ENCODE data around the gene JMJD4.

GRCh38 chr1:227709451-227709850, 25.7 kb downstream of the JMJD4 start:
- no peak for TF ChIP-seq POLR2A (IDR thresholded peaks at IDR 0.05)
- TF ChIP-seq CTCF (IDR thresholded peaks at IDR 0.05), result no peak

Measured in adrenal gland (tissue), 5 donors.